Stimulated activated CD4-positive, alpha-beta T cell treated with anti-CD3 and anti-CD28 coated beads, Interleukin-12 subunit alpha, Interleukin-12 subunit beta, amount 100 ng/mL, for 48 hours (primary cell): ENCODE measurements around the gene AMER3.
"Not testable (repeated sequence)": the region's sequence is repeated elsewhere in the genome, so short reads cannot be mapped to it uniquely, and the experiment has no call there.

Experiments
- DNase-seq, 3 donors: peaks; one replicate each; pipeline ENCODE4 v3.0.0-alpha.2; 2020; ENCODE audit warnings: low read depth in 2 of 3, low spot score in 1 of 3

AMER3 gene

GRCh38 chr2:130755256-130756052 is at the start of gene AMER3:
Gene AMER3 (plus strand): TSS chr2:130755540. CDS start chr2:130762073, 6,533 bp downstream.
- DNase-seq, result no peak

GRCh38 chr2:130714795-130715194 is 40.5 kb upstream of the AMER3 start:
- DNase-seq, result not testable (repeated sequence)

GRCh38 chr2:130720036-130720435 is 35.3 kb upstream of the AMER3 start:
- no peak for DNase-seq

- no peak for DNase-seq
These were observed 34.8 kb upstream of the AMER3 start for GRCh38 chr2:130720528-130720927.

- DNase-seq, result no peak
These were observed 30.9 kb upstream of the AMER3 start for GRCh38 chr2:130724455-130724854.

- DNase-seq, result no peak
These were observed 28.6 kb upstream of the AMER3 start for GRCh38 chr2:130726614-130727180.

- peak; percentile 79 to 90 (median 79) for DNase-seq
These were observed 27.9 kb upstream of the AMER3 start for GRCh38 chr2:130727286-130727924.

GRCh38 chr2:130728007-130728454 is 27.3 kb upstream of the AMER3 start:
- peak; percentile 7 to 13 (median 12) for DNase-seq

- no peak for DNase-seq
These were observed 26.6 kb upstream of the AMER3 start, which contains the start of gene GPR148 for GRCh38 chr2:130728549-130729316. Gene GPR148 (plus strand): TSS chr2:130729070. CDS start chr2:130729152, 82 bp downstream.

GRCh38 chr2:130729322-130730299 is 25.7 kb upstream of the AMER3 start:
- DNase-seq, result no peak

- not testable (repeated sequence) for DNase-seq
These were observed 23.1 kb upstream of the AMER3 start for GRCh38 chr2:130732257-130732656.

- no peak for DNase-seq
These were observed 20.1 kb upstream of the AMER3 start for GRCh38 chr2:130735200-130735599.

GRCh38 chr2:130736487-130736886 is 18.9 kb upstream of the AMER3 start:
- no peak for DNase-seq

- DNase-seq, result no peak
These were observed 17.7 kb upstream of the AMER3 start for GRCh38 chr2:130737592-130737991.

GRCh38 chr2:130740671-130741070 is 14.7 kb upstream of the AMER3 start:
- no peak for DNase-seq

- no peak for DNase-seq
These were observed 12.1 kb upstream of the AMER3 start for GRCh38 chr2:130743278-130743677.

GRCh38 chr2:130744287-130745117 is 10.8 kb upstream of the AMER3 start:
- no peak for DNase-seq

- DNase-seq, result no peak
These were observed 6.3 kb upstream of the AMER3 start for GRCh38 chr2:130749078-130749477.

GRCh38 chr2:130749641-130750040 is 5.7 kb upstream of the AMER3 start:
- no peak for DNase-seq
